Measurements from ENCODE around the gene VTI1B. TPM values are rescaled to one million over a fixed set of nuclear protein-coding genes. Genes with fewer than 3 reads are reported as not detected.

VTI1B gene
- total and polyA plus RNA-seq, 2 donors (not counting 3 experiments of a cell fraction or from before 2014, with no cell fraction given) = 23.8 to 90.0 TPM

GRCh38 chr14:67602995-67603545 lies 71.4 kb downstream of the VTI1B start:
- POLR2A ChIA-PET = no interaction called here
- intact Hi-C loops (cut with micrococcal nuclease) = no loop called here

More at GRCh38 chr14:67602995-67603545, 71.4 kb downstream of the VTI1B start:
- no peak for FAIRE-seq
- H3K79me2 ChIP-seq (ENCODE audit: control insufficient read depth, insufficient read depth, low read length) = no peaks in the 10 kb centered on the region
- H3K4me3 ChIP-seq (replicated peaks in 1 of 3; ENCODE audit: insufficient read depth in 1 of 3, low read depth in 1 of 3, low read length in 3 of 3) = no peak overlapping the region
- peaks cover 0 to 10% of the 10 kb centered on the region in 2 experiments for H3K27me3 ChIP-seq (ENCODE audit: control insufficient read depth in 2 of 2, insufficient read depth in 2 of 2, low read length in 2 of 2)
- BruUV-seq (replicated peaks) = no TSS peak
- H3K36me3 ChIP-seq (ENCODE audit: control insufficient read depth in 2 of 2, extremely low read depth in 1 of 2, insufficient read depth in 2 of 2, low read length in 2 of 2) = no peaks in the 10 kb centered on the region
- H3K27ac ChIP-seq (ENCODE audit: insufficient read depth, low read depth, low read length) = no peak overlapping the region
- no peak overlapping the region for H3K4me2 ChIP-seq (ENCODE audit: insufficient read depth, low read length)
- no peak overlapping the region for H3K9ac ChIP-seq (replicated peaks; ENCODE audit: extremely low read depth, insufficient read depth, low read length)
- CTCF ChIA-PET = interaction anchor here (1.0 kb wide), 1 partner anchor 19 kb away, joined by 3 read pairs; no protein-coding TSS in a partner anchor
- DNase-seq (ENCODE audit: low read depth, low spot score) = no peak
- dilution Hi-C loops (cut with MboI; ENCODE audit: extremely low pct_ligation_motif_present, low sequenced_read_pairs) = no loop called here
- H3K4me1 ChIP-seq (ENCODE audit: control insufficient read depth, extremely low read depth, insufficient read depth, low read length) = peaks cover 6% of the 10 kb centered on the region
- H3K9me1 ChIP-seq (replicated peaks; ENCODE audit: control insufficient read depth, extremely low read depth, insufficient read depth, low read length) = no peaks in the 10 kb centered on the region
- TF ChIP-seq EZH2 (IDR thresholded peaks at IDR 0.05; ENCODE audit: borderline replicate concordance, low read depth, low read length, severe bottlenecking) (no peak), POLR2AphosphoS5 (IDR thresholded peaks at IDR 0.05; ENCODE audit: insufficient read depth, low read depth, low read length) (no peak), FOS (IDR thresholded peaks at IDR 0.05; ENCODE audit: borderline replicate concordance, insufficient read depth, low read length) (no peak), GATA2 (IDR thresholded peaks at IDR 0.05; ENCODE audit: insufficient read depth, insufficient read length, low read depth, low read length) (no peak), MYC (IDR thresholded peaks at IDR 0.05; ENCODE audit: low read depth, low read length) (no peak), MAX (IDR thresholded peaks at IDR 0.05; ENCODE audit: insufficient read depth, insufficient read length) (no peak), POLR2A (IDR thresholded peaks at IDR 0.05; ENCODE audit: low read depth, low read length) (no peak), JUN (IDR thresholded peaks at IDR 0.05; ENCODE audit: borderline replicate concordance, insufficient read depth, insufficient read length, low read depth) (no peak), CTCF (IDR thresholded peaks at IDR 0.05; ENCODE audit: extremely low read depth in 1 of 2, insufficient read depth in 1 of 2, low read depth in 1 of 2, low read length in 2 of 2) (no peak)
- no peaks in the 10 kb centered on the region for H4K20me1 ChIP-seq (replicated peaks; ENCODE audit: control insufficient read depth, extremely low read depth, insufficient read depth, low read length)
- no peaks in the 10 kb centered on the region for H3K9me3 ChIP-seq (replicated peaks; ENCODE audit: control insufficient read depth, insufficient read depth, low read length)
- no peak overlapping the region for H2AFZ ChIP-seq (ENCODE audit: low read depth, low read length)

Data from endothelial cell of umbilical vein (primary cell).